ENCODE results near the gene CLCN1. TPM values are rescaled to one million over a fixed set of nuclear protein-coding genes. Genes with fewer than 3 reads are reported as not detected.
"Not testable (repeated sequence)": the region's sequence is repeated elsewhere in the genome, so short reads cannot be mapped to it uniquely, and the experiment has no call there.

CLCN1 gene
- total and polyA plus RNA-seq, 12 donors = under 0.01 to 0.32 (median 0.12) TPM; not detected in 8

GRCh38 chr7:143391462-143392404 lies 75.8 kb downstream of the CLCN1 start:
- peaks cover 11 to 36% of the 10 kb centered on the region in 2 donors for H3K4me1 ChIP-seq (replicated peaks in 1 of 2)
- H3K27ac ChIP-seq = peak overlapping the region in 2 of 5 donors; percentile 36 to 86
- no peak for TF ChIP-seq POLR2A (IDR thresholded peaks at IDR 0.05)
- no peak for TF ChIP-seq CTCF (IDR thresholded peaks at IDR 0.05)
- peak in 3 of 7 donors; percentile 37 to 64 (median 49) for DNase-seq
- intact Hi-C loops (cut with DNase I) = no loop called here
- no peaks in the 10 kb centered on the region for H3K27me3 ChIP-seq
- peaks cover 0 to 44% of the 10 kb centered on the region in 2 donors for H3K36me3 ChIP-seq (replicated peaks in 1 of 2)
- H3K9me3 ChIP-seq (replicated peaks in 1 of 3) = no peaks in the 10 kb centered on the region
- 66 to 71% (median 69%) methylated on average over 13 to 24 of the region's 24 CpGs for WGBS, 4 donors
- H3K4me3 ChIP-seq = no peak overlapping the region

DNA sequence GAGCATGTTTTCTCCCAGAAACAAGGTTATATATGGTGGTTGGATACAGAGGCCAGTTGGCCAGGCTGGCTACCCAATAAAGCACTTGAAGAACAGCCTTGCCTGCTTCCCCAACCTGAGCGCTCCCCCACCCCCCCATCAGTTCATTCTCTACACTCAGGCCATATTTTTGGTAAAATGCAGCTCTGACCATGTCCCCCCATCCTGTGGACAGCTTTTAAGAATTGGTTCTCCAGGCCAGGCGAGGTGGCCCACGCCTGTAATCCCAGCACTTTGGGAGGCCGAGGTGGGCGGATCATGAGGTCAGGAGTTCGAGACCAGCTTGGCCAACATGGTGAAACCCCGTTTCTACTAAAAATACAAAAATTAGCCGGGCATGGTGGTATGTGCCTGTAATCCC lies 76.5 kb downstream of the CLCN1 start:
- intact Hi-C loops (cut with DNase I); DNase-seq; H3K27me3 ChIP-seq; H3K9me3 ChIP-seq (replicated peaks in 1 of 3); H3K4me3 ChIP-seq: not testable (repeated sequence)
- WGBS, 4 donors = 85 to 100% (median 92%) methylated on average over 2 to 8 of the region's 8 CpGs
- H3K27ac ChIP-seq = peak overlapping the region in 2 of 5 donors; percentile 36 to 86
- H3K4me1 ChIP-seq (replicated peaks in 1 of 2) = peaks cover 11 to 33% of the 10 kb centered on the region in 2 donors
- peaks cover 0 to 40% of the 10 kb centered on the region in 2 donors for H3K36me3 ChIP-seq (replicated peaks in 1 of 2)

DNA sequence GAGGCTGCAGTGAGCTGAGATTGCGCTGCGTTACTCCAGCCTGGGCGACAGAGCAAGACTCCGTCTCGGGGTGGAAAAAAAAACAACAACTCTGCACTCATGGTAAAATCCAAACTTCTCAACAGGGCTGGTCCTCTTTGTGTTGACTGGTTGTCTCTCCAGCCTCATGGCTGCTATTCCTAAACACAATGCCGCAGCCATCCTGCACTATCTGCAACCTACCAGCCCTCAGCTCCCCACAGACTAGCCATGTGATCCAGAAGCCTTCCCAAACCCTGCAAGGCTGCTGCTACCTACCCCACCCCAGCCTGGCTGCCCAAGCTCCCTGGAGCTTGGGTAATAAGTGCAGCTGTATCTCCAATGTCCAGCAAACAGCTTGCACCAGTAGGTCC lies 77.0 kb downstream of the CLCN1 start:
- TF ChIP-seq POLR2A (IDR thresholded peaks at IDR 0.05) (no peak), CTCF (IDR thresholded peaks at IDR 0.05) (no peak)
- Histone ChIP-seq H3K4me1 (replicated peaks in 1 of 2) (peaks cover 11 to 33% of the 10 kb centered on the region in 2 donors), H3K27ac (peak overlapping the region in 1 of 5 donors; percentile 86), H3K4me3 (no peak overlapping the region), H3K36me3 (replicated peaks in 1 of 2) (peaks cover 0 to 36% of the 10 kb centered on the region in 2 donors), H3K9me3 (replicated peaks in 1 of 3) (no peaks in the 10 kb centered on the region), H3K27me3 (no peaks in the 10 kb centered on the region)
- no peak for DNase-seq
- intact Hi-C loops (cut with DNase I) = no loop called here
- WGBS, 4 donors = 91 to 99% (median 95%) methylated on average over 6 of the region's 6 CpGs

- peak in 3 of 7 donors; percentile 47 to 58 (median 51) for DNase-seq
- no peaks in the 10 kb centered on the region for H3K9me3 ChIP-seq (replicated peaks in 1 of 3)
- H3K27ac ChIP-seq = peak overlapping the region in 1 of 5 donors; percentile 86
- peaks cover 11 to 33% of the 10 kb centered on the region in 2 donors for H3K4me1 ChIP-seq (replicated peaks in 1 of 2)
- no peaks in the 10 kb centered on the region for H3K27me3 ChIP-seq
- TF ChIP-seq POLR2A (IDR thresholded peaks at IDR 0.05) (no peak), CTCF (IDR thresholded peaks at IDR 0.05) (no peak)
- intact Hi-C loops (cut with DNase I) = no loop called here
- peaks cover 0 to 30% of the 10 kb centered on the region in 2 donors for H3K36me3 ChIP-seq (replicated peaks in 1 of 2)
- 78 to 89% (median 82%) methylated on average over 9 to 14 of the region's 14 CpGs for WGBS, 4 donors
- no peak overlapping the region for H3K4me3 ChIP-seq
Measured at GRCh38 chr7:143393267-143394041, 77.5 kb downstream of the CLCN1 start.
